HG03060 (cell line): ENCODE measurements around the gene HOXD1.

Experiments
- ATAC-seq: cut with Tn5 transposase; IDR thresholded peaks from one replicate; pipeline ENCODE4 v1.9.1; 2021; ENCODE audit warnings: low read depth, moderate number of reproducible peaks; ENCODE audit not compliant: unreplicated experiment

The HOXD1 gene

GRCh38 chr2:176234156-176234555 is 45.7 kb downstream of the HOXD1 start:
- ATAC-seq, result no peak

- no peak for ATAC-seq
These were observed 46.5 kb downstream of the HOXD1 start for GRCh38 chr2:176234940-176235339.

- ATAC-seq, result no peak
These were observed 49.0 kb downstream of the HOXD1 start for GRCh38 chr2:176237456-176237855.

- ATAC-seq, result no peak
These were observed 50.6 kb downstream of the HOXD1 start for GRCh38 chr2:176239031-176239430.

- ATAC-seq, result no peak
These were observed 51.8 kb downstream of the HOXD1 start for GRCh38 chr2:176240301-176240700.
